Sigmoid colon (tissue), 4 donors: ENCODE data around the gene PACRG.

ENCODE experiments used
- EP300 ChIP-seq, 4 donors: sonication (generic); formaldehyde crosslinking; IDR thresholded peaks; one replicate each; pipeline ENCODE4 v1.6.1; 2017; ENCODE audit warnings: antibody characterized with exemption in 4 of 4
- POLR2A ChIP-seq, 2 donors: fragments of 450-650 bp; IDR thresholded peaks; one replicate each; pipeline ENCODE4 v1.6.1; 2016; ENCODE audit warnings: antibody characterized with exemption in 2 of 2, mild to moderate bottlenecking in 2 of 2, moderate library complexity in 2 of 2
- POLR2AphosphoS5 ChIP-seq, 4 donors: sonication (generic); formaldehyde crosslinking; IDR thresholded peaks; one replicate each; pipeline ENCODE4 v1.6.1; 2017; ENCODE audit warnings: antibody characterized with exemption in 4 of 4
- TF ChIP-seq, protein P1 (sequence below), 4 experiments: fragments of 450-650 bp in 3 of 4; fragments of 200-600 bp in 1 of 4; IDR thresholded peaks; one replicate each; pipeline ENCODE4 v1.5.1; 2016 to 2019; ENCODE audit warnings: antibody characterized with exemption in 4 of 4, mild to moderate bottlenecking in 3 of 4, moderate library complexity in 2 of 4

DNA sequence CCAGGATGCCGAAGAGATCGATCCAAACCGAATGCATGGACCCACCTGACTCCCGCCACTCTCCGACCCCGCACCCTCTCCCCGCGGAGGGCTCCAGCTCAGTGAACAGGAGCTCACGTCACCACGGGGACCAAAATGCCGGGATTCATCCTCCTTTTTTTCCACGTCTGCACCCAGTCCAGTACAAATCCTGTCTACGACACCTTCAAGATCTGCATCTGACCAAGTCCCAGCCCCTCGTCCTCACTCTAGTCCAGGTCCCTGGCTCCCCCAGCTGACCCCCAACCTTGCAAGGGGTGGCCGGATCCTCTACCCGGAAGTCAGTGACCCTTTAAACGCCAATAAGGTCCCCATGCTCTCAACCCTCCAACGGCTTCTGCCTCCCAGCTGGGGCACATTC is 593.9 kb downstream of the PACRG start:
- TF ChIP-seq, protein P1, sequence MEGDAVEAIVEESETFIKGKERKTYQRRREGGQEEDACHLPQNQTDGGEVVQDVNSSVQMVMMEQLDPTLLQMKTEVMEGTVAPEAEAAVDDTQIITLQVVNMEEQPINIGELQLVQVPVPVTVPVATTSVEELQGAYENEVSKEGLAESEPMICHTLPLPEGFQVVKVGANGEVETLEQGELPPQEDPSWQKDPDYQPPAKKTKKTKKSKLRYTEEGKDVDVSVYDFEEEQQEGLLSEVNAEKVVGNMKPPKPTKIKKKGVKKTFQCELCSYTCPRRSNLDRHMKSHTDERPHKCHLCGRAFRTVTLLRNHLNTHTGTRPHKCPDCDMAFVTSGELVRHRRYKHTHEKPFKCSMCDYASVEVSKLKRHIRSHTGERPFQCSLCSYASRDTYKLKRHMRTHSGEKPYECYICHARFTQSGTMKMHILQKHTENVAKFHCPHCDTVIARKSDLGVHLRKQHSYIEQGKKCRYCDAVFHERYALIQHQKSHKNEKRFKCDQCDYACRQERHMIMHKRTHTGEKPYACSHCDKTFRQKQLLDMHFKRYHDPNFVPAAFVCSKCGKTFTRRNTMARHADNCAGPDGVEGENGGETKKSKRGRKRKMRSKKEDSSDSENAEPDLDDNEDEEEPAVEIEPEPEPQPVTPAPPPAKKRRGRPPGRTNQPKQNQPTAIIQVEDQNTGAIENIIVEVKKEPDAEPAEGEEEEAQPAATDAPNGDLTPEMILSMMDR (IDR thresholded peaks at IDR 0.05): no peak
- TF ChIP-seq POLR2AphosphoS5 (IDR thresholded peaks at IDR 0.05) (no peak), POLR2A (IDR thresholded peaks at IDR 0.05) (no peak), EP300 (IDR thresholded peaks at IDR 0.05) (no peak)
